CD14-positive monocyte (primary cell): Measurements from ENCODE around the gene CDKL5. TPM values are rescaled to one million over a fixed set of nuclear protein-coding genes. Genes with fewer than 3 reads are reported as not detected.

ENCODE experiments used
- DNase-seq, 3 donors: peaks; one replicate each; pipeline ENCODE4 v3.0.0-alpha.2; 2011 to 2022
- H2AFZ ChIP-seq: 2 replicates; pipeline ENCODE4 v1.6.0; 2012; ENCODE audit warnings: mild to moderate bottlenecking, low read depth, low read length, inconsistent platforms; ENCODE audit not compliant: insufficient read depth, poor library complexity, severe bottlenecking
- H3K27ac ChIP-seq, 2 donors: 1 replicate in 1 of 2; 2 replicates in 1 of 2; pipeline ENCODE4 v1.5.1; 2012 to 2013; ENCODE audit warnings: low read length in 2 of 2, control low read depth in 1 of 2, inconsistent platforms in 1 of 2, low read depth in 1 of 2, mild to moderate bottlenecking in 1 of 2
- H3K27me3 ChIP-seq, 2 donors: one replicate each; pipeline versions ENCODE4 v1.6.0 to v1.6.1; 2011 to 2013; ENCODE audit warnings: low read length in 2 of 2; ENCODE audit not compliant: control insufficient read depth in 2 of 2, insufficient read depth in 2 of 2
- H3K36me3 ChIP-seq, 2 donors: replicated peaks in 1 of 2; 1 replicate in 1 of 2; 2 replicates in 1 of 2; pipeline versions ENCODE4 v1.5.1 to v1.6.1; 2012 to 2013; ENCODE audit warnings: low read length in 2 of 2, control low read depth in 1 of 2, inconsistent platforms in 1 of 2, mild to moderate bottlenecking in 1 of 2; ENCODE audit not compliant: insufficient read depth in 2 of 2, control insufficient read depth in 1 of 2
- H3K4me1 ChIP-seq, 2 donors: 1 replicate in 1 of 2; 2 replicates in 1 of 2; pipeline versions ENCODE4 v1.5.1 to v1.6.1; 2012 to 2013; ENCODE audit warnings: low read length in 2 of 2, control low read depth in 1 of 2, inconsistent platforms in 1 of 2, mild to moderate bottlenecking in 1 of 2, moderate library complexity in 1 of 2; ENCODE audit not compliant: insufficient read depth in 2 of 2, control insufficient read depth in 1 of 2
- H3K4me2 ChIP-seq: replicated peaks from 2 replicates; pipeline ENCODE3; 2012; ENCODE audit warnings: low read length, moderate library complexity, mild to moderate bottlenecking; ENCODE audit not compliant: poor library complexity, severe bottlenecking; ENCODE audit errors: extremely low read depth
- H3K4me3 ChIP-seq, 3 experiments: fragments of 200-600 bp in 1 of 3; sonication (generic) in 1 of 3; replicated peaks in 1 of 3; 1 replicate in 2 of 3; 2 replicates in 1 of 3; pipeline ENCODE4 v1.5.1; 2011 to 2013; ENCODE audit warnings: low read length in 3 of 3, mild to moderate bottlenecking in 3 of 3, control low read depth in 2 of 3, low read depth in 2 of 3, inconsistent platforms in 1 of 3, moderate library complexity in 1 of 3
- H3K79me2 ChIP-seq: 2 replicates; pipeline ENCODE4 v1.6.0; 2012; ENCODE audit warnings: mild to moderate bottlenecking, control low read depth, inconsistent platforms, low read length, moderate library complexity; ENCODE audit not compliant: insufficient read depth
- H3K9ac ChIP-seq: 2 replicates; pipeline ENCODE4 v1.6.0; 2017; ENCODE audit warnings: low read length, mild to moderate bottlenecking; ENCODE audit not compliant: insufficient read depth, poor library complexity, severe bottlenecking
- H3K9me3 ChIP-seq, 2 donors: replicated peaks in 1 of 2; 1 replicate in 1 of 2; 2 replicates in 1 of 2; pipeline versions ENCODE4 v1.5.1 to v1.6.1; 2012 to 2013; ENCODE audit warnings: low read length in 2 of 2, control low read depth in 1 of 2; ENCODE audit not compliant: control insufficient read depth in 1 of 2, insufficient read depth in 1 of 2
- H4K20me1 ChIP-seq: 2 replicates; pipeline ENCODE4 v1.6.0; 2012; ENCODE audit warnings: mild to moderate bottlenecking, low read length, control low read depth, moderate library complexity; ENCODE audit not compliant: insufficient read depth
- H3K27ac Mint-ChIP-seq, 7 donors: one replicate each; pipeline ENCODE4 v1.8.0; 2020; ENCODE audit warnings: mild to moderate bottlenecking in 7 of 7, mixed read lengths in 7 of 7, moderate library complexity in 6 of 7, inconsistent platforms in 2 of 7
- H3K27me3 Mint-ChIP-seq, 3 donors: one replicate each; pipeline ENCODE4 v1.8.0; 2021 to 2022; ENCODE audit warnings: low read depth in 3 of 3, mild to moderate bottlenecking in 3 of 3, mixed read lengths in 3 of 3, moderate library complexity in 3 of 3, inconsistent platforms in 1 of 3
- H3K36me3 Mint-ChIP-seq, 2 donors: one replicate each; pipeline ENCODE4 v1.8.0; 2020; ENCODE audit warnings: mixed read lengths in 2 of 2, inconsistent platforms in 1 of 2, mild to moderate bottlenecking in 1 of 2
- H3K4me1 Mint-ChIP-seq: one replicate; pipeline ENCODE4 v1.8.0; 2020; ENCODE audit warnings: mild to moderate bottlenecking, mixed read lengths
- H3K4me3 Mint-ChIP-seq, 2 donors: one replicate each; pipeline ENCODE4 v1.8.0; 2020; ENCODE audit warnings: mild to moderate bottlenecking in 2 of 2, mixed read lengths in 2 of 2, moderate library complexity in 1 of 2
- H3K9me3 Mint-ChIP-seq, 7 donors: one replicate each; pipeline ENCODE4 v1.8.0; 2020 to 2022; ENCODE audit warnings: mixed read lengths in 7 of 7, mild to moderate bottlenecking in 6 of 7, moderate library complexity in 6 of 7, inconsistent platforms in 2 of 7
- WGBS: methylation state at CpG from one replicate; pipeline ENCODE4 v1.1.5; 2013; ENCODE audit warnings: missing lambda C conversion rate; ENCODE audit not compliant: insufficient coverage; 5-methylcytosine and 5-hydroxymethylcytosine counted together
- intact Hi-C, 2 donors: fragments of 100-400 bp; cut with micrococcal nuclease; formaldehyde crosslinking; loops; one replicate each; pipeline versions ENCODE4 v1.15.0 to v1.15.1; 2023
- polyA plus RNA-seq, 3 donors: library from polyadenylated mRNA; depleted of rRNA in 1 of 3; unstranded in 2 of 3; stranded (reverse) in 1 of 3; fragments of 300-500 nt in 2 of 3; fragments of >200 nt in 1 of 3; fragmentation: Illumina TruSeq in 2 of 3; gene quantifications; 1 replicate in 2 of 3; 2 replicates in 1 of 3; pipeline ENCODE4 v1.2.3, GENCODE V29; 2012 to 2021
- TF ChIP-seq, protein P1 (sequence below): fragments of 200-600 bp; IDR thresholded peaks from one replicate; pipeline ENCODE4 v1.8.0; 2022; ENCODE audit warnings: antibody characterized with exemption, mild to moderate bottlenecking

CDKL5 gene
- polyA plus RNA-seq, 3 donors = 0.54 to 3.6 (median 1.4) TPM

DNA sequence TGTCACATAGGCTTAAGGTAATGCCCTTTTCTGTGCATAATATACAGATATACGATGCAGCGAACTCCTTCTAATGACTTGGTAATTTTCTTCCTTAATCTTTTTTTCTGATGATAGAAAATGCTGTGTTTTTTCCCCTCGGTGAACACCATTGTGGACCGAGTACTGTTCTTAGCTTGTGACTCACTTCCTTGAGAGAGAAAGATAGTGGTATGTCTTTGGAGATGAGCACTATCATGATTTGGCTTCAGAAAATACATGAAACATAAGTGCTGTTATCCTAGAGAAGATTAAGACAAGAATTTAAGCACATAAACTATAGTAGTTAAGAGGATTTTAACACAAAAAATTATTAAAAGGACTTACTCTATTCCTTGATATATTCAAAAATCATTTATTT is 182.6 kb downstream of the CDKL5 start:
- Histone ChIP-seq H3K4me3 (no peak overlapping the region), H3K79me2 (no peaks in the 10 kb centered on the region), H3K4me2 (no peak overlapping the region), H3K27me3 (no peaks in the 10 kb centered on the region), H3K27ac (no peak overlapping the region), H3K36me3 (peaks cover 9 to 18% of the 10 kb centered on the region in 2 donors), H3K9me3 (no peaks in the 10 kb centered on the region), H3K4me1 (no peaks in the 10 kb centered on the region), H2AFZ (no peak overlapping the region), H4K20me1 (no peaks in the 10 kb centered on the region), H3K9ac (no peak overlapping the region)
- WGBS = no CpG with 5 or more reads among the region's 4 CpGs
- H3K27ac Mint-ChIP-seq = no peak overlapping the region
- no peak for DNase-seq
- peaks cover 0 to 5% (median 0%) of the 10 kb centered on the region in 3 donors for H3K27me3 Mint-ChIP-seq
- TF ChIP-seq, protein P1, sequence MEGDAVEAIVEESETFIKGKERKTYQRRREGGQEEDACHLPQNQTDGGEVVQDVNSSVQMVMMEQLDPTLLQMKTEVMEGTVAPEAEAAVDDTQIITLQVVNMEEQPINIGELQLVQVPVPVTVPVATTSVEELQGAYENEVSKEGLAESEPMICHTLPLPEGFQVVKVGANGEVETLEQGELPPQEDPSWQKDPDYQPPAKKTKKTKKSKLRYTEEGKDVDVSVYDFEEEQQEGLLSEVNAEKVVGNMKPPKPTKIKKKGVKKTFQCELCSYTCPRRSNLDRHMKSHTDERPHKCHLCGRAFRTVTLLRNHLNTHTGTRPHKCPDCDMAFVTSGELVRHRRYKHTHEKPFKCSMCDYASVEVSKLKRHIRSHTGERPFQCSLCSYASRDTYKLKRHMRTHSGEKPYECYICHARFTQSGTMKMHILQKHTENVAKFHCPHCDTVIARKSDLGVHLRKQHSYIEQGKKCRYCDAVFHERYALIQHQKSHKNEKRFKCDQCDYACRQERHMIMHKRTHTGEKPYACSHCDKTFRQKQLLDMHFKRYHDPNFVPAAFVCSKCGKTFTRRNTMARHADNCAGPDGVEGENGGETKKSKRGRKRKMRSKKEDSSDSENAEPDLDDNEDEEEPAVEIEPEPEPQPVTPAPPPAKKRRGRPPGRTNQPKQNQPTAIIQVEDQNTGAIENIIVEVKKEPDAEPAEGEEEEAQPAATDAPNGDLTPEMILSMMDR = no peak
- no peak overlapping the region for H3K4me3 Mint-ChIP-seq
- H3K36me3 Mint-ChIP-seq = peaks cover 32 to 45% of the 10 kb centered on the region in 2 donors
- no peaks in the 10 kb centered on the region for H3K4me1 Mint-ChIP-seq
- H3K9me3 Mint-ChIP-seq = peaks cover 0 to 2% (median 0%) of the 10 kb centered on the region in 7 donors
- intact Hi-C loops = no loop called here

DNA sequence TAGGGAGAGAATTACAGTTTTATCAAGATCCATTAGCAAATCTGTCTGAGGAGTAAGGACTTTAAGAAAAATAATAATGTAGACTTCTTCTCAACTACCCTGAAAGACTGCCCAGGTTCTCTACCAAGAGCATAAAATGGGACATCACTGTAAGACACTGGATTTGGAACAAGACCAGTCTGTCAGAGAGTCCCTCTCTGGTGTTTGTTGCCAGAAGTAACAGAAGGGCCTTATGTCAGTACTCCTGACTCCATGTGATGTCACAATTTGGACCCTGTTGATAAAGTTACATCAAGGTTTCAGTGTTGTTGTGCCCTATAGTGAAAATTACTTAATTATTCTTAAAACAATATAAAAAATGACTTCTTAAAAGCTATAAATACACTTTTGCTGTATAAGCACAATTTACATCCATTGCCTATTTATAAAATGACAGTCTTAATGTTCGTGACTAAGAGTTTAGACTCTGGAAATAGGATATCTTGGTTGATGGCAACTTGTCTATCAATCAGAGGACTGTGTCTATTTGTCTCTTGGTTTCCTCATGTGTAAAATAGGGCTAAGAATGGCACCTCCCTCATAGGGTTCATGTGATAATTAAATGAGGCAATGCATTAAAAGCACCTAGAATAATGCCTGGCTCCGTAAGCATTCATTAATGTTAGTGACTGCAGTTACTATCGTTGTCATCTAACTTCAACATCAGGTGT is 188.7 kb downstream of the CDKL5 start:
- Histone ChIP-seq H4K20me1 (no peaks in the 10 kb centered on the region), H3K79me2 (no peaks in the 10 kb centered on the region), H3K9me3 (no peaks in the 10 kb centered on the region), H3K36me3 (peaks cover 0 to 14% of the 10 kb centered on the region in 2 donors), H3K27ac (no peak overlapping the region), H3K4me2 (no peak overlapping the region), H3K4me3 (no peak overlapping the region), H3K4me1 (peaks cover 12 to 16% of the 10 kb centered on the region in 2 donors), H2AFZ (no peak overlapping the region), H3K9ac (no peak overlapping the region), H3K27me3 (no peaks in the 10 kb centered on the region)
- no peak overlapping the region for H3K27ac Mint-ChIP-seq
- TF ChIP-seq, protein P1 = no peak
- no CpG with 5 or more reads among the region's 3 CpGs for WGBS
- intact Hi-C loops = no loop called here
- H3K36me3 Mint-ChIP-seq = peaks cover 19 to 29% of the 10 kb centered on the region in 2 donors
- peaks cover 0 to 4% (median 0%) of the 10 kb centered on the region in 3 donors for H3K27me3 Mint-ChIP-seq
- H3K4me1 Mint-ChIP-seq = peaks cover 16% of the 10 kb centered on the region
- H3K9me3 Mint-ChIP-seq = peaks cover 0 to 2% (median 0%) of the 10 kb centered on the region in 7 donors
- no peak for DNase-seq
- H3K4me3 Mint-ChIP-seq = no peak overlapping the region
